ENCODE measurements around the gene MRTFA.

Gene MRTFA

GRCh38 chr22:40410731-40411505, 225.6 kb downstream of the MRTFA start:
- no peak for DNase-seq (ENCODE audit: low spot score)

- no peak for DNase-seq (ENCODE audit: low spot score)
Observed at GRCh38 chr22:40410272-40410671, 226.2 kb downstream of the MRTFA start.

- no peak for DNase-seq (ENCODE audit: low spot score)
Observed at GRCh38 chr22:40409613-40410113, 226.9 kb downstream of the MRTFA start.

- no peak for DNase-seq (ENCODE audit: low spot score)
Observed at GRCh38 chr22:40408718-40409612, 227.6 kb downstream of the MRTFA start.

- DNase-seq (ENCODE audit: low spot score): no peak
Observed at GRCh38 chr22:40407831-40408717, 228.4 kb downstream of the MRTFA start.

GRCh38 chr22:40407021-40407761, 229.3 kb downstream of the MRTFA start:
- DNase-seq (ENCODE audit: low spot score): no peak

GRCh38 chr22:40406063-40406890, 230.2 kb downstream of the MRTFA start:
- DNase-seq (ENCODE audit: low spot score): no peak

- DNase-seq (ENCODE audit: low spot score): no peak
Observed at GRCh38 chr22:40405178-40406062, 231.1 kb downstream of the MRTFA start.

GRCh38 chr22:40404251-40405177, 232.0 kb downstream of the MRTFA start:
- no peak for DNase-seq (ENCODE audit: low spot score)

- no peak for DNase-seq (ENCODE audit: low spot score)
Observed at GRCh38 chr22:40403651-40404050, 232.9 kb downstream of the MRTFA start.

- no peak for DNase-seq (ENCODE audit: low spot score)
Observed at GRCh38 chr22:40403141-40403540, 233.4 kb downstream of the MRTFA start.

- DNase-seq (ENCODE audit: low spot score): no peak
Observed at GRCh38 chr22:40401981-40402406, 234.5 kb downstream of the MRTFA start.

GRCh38 chr22:40401532-40401931, 235.0 kb downstream of the MRTFA start:
- DNase-seq (ENCODE audit: low spot score): no peak

GRCh38 chr22:40400159-40400558, 236.4 kb downstream of the MRTFA start:
- DNase-seq (ENCODE audit: low spot score): no peak

GRCh38 chr22:40399621-40400020, 236.9 kb downstream of the MRTFA start:
- no peak for DNase-seq (ENCODE audit: low spot score)

- DNase-seq (ENCODE audit: low spot score): no peak
Observed at GRCh38 chr22:40397396-40397795, 239.1 kb downstream of the MRTFA start.

- no peak for DNase-seq (ENCODE audit: low spot score)
Observed at GRCh38 chr22:40396882-40397281, 239.6 kb downstream of the MRTFA start.

GRCh38 chr22:40395607-40396006, 240.9 kb downstream of the MRTFA start:
- no peak for DNase-seq (ENCODE audit: low spot score)
